HEK293T (cell line): ENCODE results near the gene CFAP410.

Source experiments
- ARNT ChIP-seq: fragments of 450-650 bp; IDR thresholded peaks from 2 replicates; pipeline ENCODE4 v1.6.1; 2017; ENCODE audit warnings: mild to moderate bottlenecking
- BHLHE40 ChIP-seq: fragments of 450-650 bp; IDR thresholded peaks from 2 replicates; pipeline ENCODE4 v1.6.1; 2016; ENCODE audit warnings: mild to moderate bottlenecking, moderate library complexity, borderline replicate concordance
- FOXA1 ChIP-seq: fragments of 450-650 bp; IDR thresholded peaks from 2 replicates; pipeline ENCODE4 v1.6.1; 2016; ENCODE audit warnings: mild to moderate bottlenecking
- FOXK2 ChIP-seq: fragments of 450-650 bp; IDR thresholded peaks from 2 replicates; pipeline ENCODE4 v1.6.1; 2016; ENCODE audit warnings: mild to moderate bottlenecking
- FOXM1 ChIP-seq: fragments of 450-650 bp; IDR thresholded peaks from 2 replicates; pipeline ENCODE4 v1.6.1; 2017; ENCODE audit warnings: mild to moderate bottlenecking, borderline replicate concordance
- SP1 ChIP-seq: fragments of 450-650 bp; IDR thresholded peaks from 2 replicates; pipeline ENCODE4 v1.6.1; 2017
- SUZ12 ChIP-seq: fragments of 450-650 bp; IDR thresholded peaks from 2 replicates; pipeline ENCODE4 v1.6.1; 2016; ENCODE audit warnings: mild to moderate bottlenecking
- TARDBP ChIP-seq: fragments of 450-650 bp; IDR thresholded peaks from 2 replicates; pipeline ENCODE4 v1.6.1; 2016

- no peak for TF ChIP-seq BHLHE40
- TF ChIP-seq FOXA1: no peak
- TF ChIP-seq TARDBP: no peak
- no peak for TF ChIP-seq SUZ12
- no peak for TF ChIP-seq SP1
- no peak for TF ChIP-seq ARNT
- no peak for TF ChIP-seq FOXK2
- no peak for TF ChIP-seq FOXM1
These were observed 10.9 kb upstream of the CFAP410 start for GRCh38 chr21:44349847-44350772.
